ENCODE measurements around the gene BEND2. TPM values are rescaled to one million over a fixed set of nuclear protein-coding genes. Genes with fewer than 3 reads are reported as not detected.
"Not testable (repeated sequence)": the region's sequence is repeated elsewhere in the genome, so short reads cannot be mapped to it uniquely, and the experiment has no call there.

The BEND2 gene
- total and polyA plus RNA-seq, 2 of the 8 experiments (the other 6 are each of a cell fraction or from before 2014, with no cell fraction given) = not detected

- H2BK15ac ChIP-seq (ENCODE audit: low read length); CTCF ChIA-PET (ENCODE audit: partially characterized antibody); H4K5ac ChIP-seq (ENCODE audit: insufficient read length, low read depth, low read length): not testable (repeated sequence)
Observed at GRCh38 chrX:18229646-18230045, 9.0 kb upstream of the BEND2 start.

More at GRCh38 chrX:18229646-18230045, 9.0 kb upstream of the BEND2 start:
- H2BK120ac ChIP-seq (replicated peaks; ENCODE audit: low read depth, low read length); H2BK12ac ChIP-seq (ENCODE audit: low read depth, low read length); H2BK5ac ChIP-seq (ENCODE audit: low read depth, low read length); H3K23me2 ChIP-seq (ENCODE audit: low read depth, low read length); H3K79me1 ChIP-seq (ENCODE audit: low read depth, low read length); H2AFZ ChIP-seq (ENCODE audit: low read length); H3K14ac ChIP-seq (ENCODE audit: insufficient read length); FAIRE-seq; H3K79me2 ChIP-seq (ENCODE audit: control insufficient read depth in 1 of 2, insufficient read depth in 2 of 2, low read length in 2 of 2); H3K4me3 ChIP-seq (ENCODE audit: extremely low read depth in 1 of 4, insufficient read depth in 2 of 4, low read depth in 3 of 4, low read length in 4 of 4); H3K9me3 ChIP-seq (ENCODE audit: insufficient read depth in 2 of 2, low read depth in 1 of 2, low read length in 1 of 2); H3K36me3 ChIP-seq (ENCODE audit: control insufficient read depth in 2 of 4, insufficient read depth in 4 of 4, low read length in 3 of 4); H3K4ac ChIP-seq (replicated peaks; ENCODE audit: insufficient read length, low read depth, low read length); POLR2A ChIA-PET (ENCODE audit: partially characterized antibody); DNase-seq (ENCODE audit: low read depth in 1 of 2, low spot score in 2 of 2); H2AK5ac ChIP-seq (ENCODE audit: low read depth, low read length); H3K27me3 ChIP-seq (replicated peaks in 1 of 4; ENCODE audit: control insufficient read depth in 3 of 4, extremely low read depth in 1 of 4, insufficient read depth in 3 of 4, low read length in 3 of 4); H3K56ac ChIP-seq (replicated peaks; ENCODE audit: insufficient read length, low read depth, low read length); H3K9ac ChIP-seq (replicated peaks in 1 of 4; ENCODE audit: extremely low read depth in 1 of 4, low read depth in 3 of 4, low read length in 3 of 4); H3K27ac ChIP-seq (ENCODE audit: low read depth, low read length); H4K8ac ChIP-seq (ENCODE audit: extremely low read depth, insufficient read depth, low read length); H4K91ac ChIP-seq (replicated peaks; ENCODE audit: insufficient read length, low read length); H3K23ac ChIP-seq (ENCODE audit: insufficient read length); H3K4me2 ChIP-seq (ENCODE audit: insufficient read depth in 1 of 2, low read depth in 2 of 2, low read length in 2 of 2); H3K4me1 ChIP-seq (replicated peaks in 1 of 4; ENCODE audit: control insufficient read depth in 3 of 4, insufficient read depth in 4 of 4, low read length in 3 of 4); H2BK20ac ChIP-seq (ENCODE audit: low read length); H3K18ac ChIP-seq (ENCODE audit: extremely low read depth, low read length); H4K20me1 ChIP-seq (replicated peaks in 1 of 2; ENCODE audit: control insufficient read depth in 1 of 2, insufficient read depth in 2 of 2, low read length in 2 of 2): not testable (repeated sequence)
- 84% methylated on average over 8 of the region's 21 CpGs; no CpG with 5 or more reads in 1 of the 2 experiments for WGBS, 2 experiments (ENCODE audit: extremely low coverage in 1 of 2, insufficient coverage in 1 of 2, insufficient read length in 1 of 2, insufficient replicate concordance in 2 of 2, low coverage in 1 of 2, low lambda C conversion rate in 2 of 2, missing lambda C conversion rate in 1 of 2)

Data from H1 (cell line).